Effector CD4-positive, alpha-beta T cell (primary cell): ENCODE measurements around the gene KIF11.
A peak's percentile ranks its signal among the peaks of the same experiment; 100 is the strongest.

Source experiments
- DNase-seq: peaks from one replicate; pipeline ENCODE4 v3.0.0-alpha.2; 2020

KIF11 gene

GRCh38 chr10:92688573-92688926, 95.6 kb downstream of the KIF11 start:
- no peak for DNase-seq

GRCh38 chr10:92688927-92689662, 96.2 kb downstream of the KIF11 start:
- DNase-seq, result no peak

DNA sequence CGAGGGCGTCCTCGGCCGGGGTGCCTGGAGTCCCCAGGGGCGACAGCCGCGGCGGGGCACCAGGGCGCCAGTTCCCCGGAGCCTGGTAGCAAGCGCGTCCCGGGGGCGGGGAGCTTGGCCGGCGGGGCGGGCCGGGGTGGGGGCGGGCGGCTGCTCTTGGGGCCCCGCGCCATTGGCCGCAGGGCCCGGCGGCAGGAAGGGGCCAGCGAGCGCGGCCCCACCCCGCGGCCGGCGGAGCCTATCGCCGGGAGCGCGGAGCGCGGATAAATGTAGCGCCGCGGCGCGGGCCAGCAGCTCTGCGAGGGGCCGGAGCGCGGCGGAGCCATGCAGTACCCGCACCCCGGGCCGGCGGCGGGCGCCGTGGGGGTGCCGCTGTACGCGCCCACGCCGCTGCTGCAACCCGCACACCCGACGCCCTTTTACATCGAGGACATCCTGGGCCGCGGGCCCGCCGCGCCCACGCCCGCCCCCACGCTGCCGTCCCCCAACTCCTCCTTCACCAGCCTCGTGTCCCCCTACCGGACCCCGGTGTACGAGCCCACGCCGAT, 96.8 kb downstream of the KIF11 start, which contains the start of gene HHEX:
Gene HHEX (plus strand): TSS at position 293 of the 548 bp plus-strand sequence. CDS start 32 bp downstream, at position 325.
- no peak for DNase-seq

GRCh38 chr10:92690211-92690914, 97.4 kb downstream of the KIF11 start:
- DNase-seq, result peak; percentile 34

DNA sequence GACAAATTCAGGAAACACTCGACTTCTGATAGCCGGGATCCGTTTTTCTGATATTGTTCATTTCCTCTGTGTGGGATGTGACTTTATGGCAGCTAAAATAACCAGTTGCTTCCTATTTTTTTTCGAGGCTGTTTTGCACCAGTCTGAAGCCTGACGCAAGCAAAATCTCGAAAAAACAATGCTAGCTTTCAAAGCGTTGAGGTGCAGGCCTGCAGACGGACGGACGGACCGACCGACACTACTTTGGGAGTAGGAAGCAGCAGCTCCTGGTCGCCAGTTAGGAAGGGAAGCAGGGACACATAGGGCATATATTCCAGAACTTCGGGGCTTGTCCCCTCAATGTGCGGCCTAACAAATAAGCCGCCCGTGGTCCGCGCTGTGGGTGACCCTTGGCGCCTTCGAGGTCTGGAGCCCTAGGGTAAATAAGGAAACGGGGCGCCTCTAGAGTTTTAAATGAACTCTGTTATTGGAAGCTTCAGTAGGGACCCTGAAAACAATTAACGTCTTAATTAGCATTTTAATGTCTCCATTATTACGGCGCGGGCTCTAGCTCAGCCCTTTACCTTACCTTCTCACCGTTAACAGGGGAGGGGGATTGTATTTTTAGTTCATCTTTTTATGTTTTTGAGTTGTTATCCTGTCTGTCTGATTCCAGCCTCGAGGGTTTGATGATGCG, 98.1 kb downstream of the KIF11 start:
- no peak for DNase-seq

GRCh38 chr10:92691591-92692079, 98.7 kb downstream of the KIF11 start:
- no peak for DNase-seq

GRCh38 chr10:92692080-92692671, 99.2 kb downstream of the KIF11 start:
- no peak for DNase-seq

- DNase-seq, result no peak
Measured at GRCh38 chr10:92692697-92693533, 100.0 kb downstream of the KIF11 start.

DNA sequence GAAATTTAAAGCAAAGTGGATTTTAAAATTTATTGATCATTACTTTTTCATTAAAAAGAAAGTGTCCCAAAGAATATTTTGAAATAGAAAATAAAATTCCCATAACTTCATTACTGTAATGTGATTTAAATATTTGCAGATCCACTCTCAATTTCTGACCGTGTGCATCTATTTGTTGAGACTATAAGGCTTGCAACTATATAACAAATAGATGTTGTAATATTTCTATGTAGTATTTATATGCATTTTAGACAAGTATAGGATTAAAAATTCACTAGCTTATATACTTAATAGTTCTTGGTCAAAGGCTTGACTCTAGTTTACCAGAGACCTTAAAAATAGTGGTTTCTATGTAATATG, 100.6 kb downstream of the KIF11 start:
- DNase-seq, result no peak

DNA sequence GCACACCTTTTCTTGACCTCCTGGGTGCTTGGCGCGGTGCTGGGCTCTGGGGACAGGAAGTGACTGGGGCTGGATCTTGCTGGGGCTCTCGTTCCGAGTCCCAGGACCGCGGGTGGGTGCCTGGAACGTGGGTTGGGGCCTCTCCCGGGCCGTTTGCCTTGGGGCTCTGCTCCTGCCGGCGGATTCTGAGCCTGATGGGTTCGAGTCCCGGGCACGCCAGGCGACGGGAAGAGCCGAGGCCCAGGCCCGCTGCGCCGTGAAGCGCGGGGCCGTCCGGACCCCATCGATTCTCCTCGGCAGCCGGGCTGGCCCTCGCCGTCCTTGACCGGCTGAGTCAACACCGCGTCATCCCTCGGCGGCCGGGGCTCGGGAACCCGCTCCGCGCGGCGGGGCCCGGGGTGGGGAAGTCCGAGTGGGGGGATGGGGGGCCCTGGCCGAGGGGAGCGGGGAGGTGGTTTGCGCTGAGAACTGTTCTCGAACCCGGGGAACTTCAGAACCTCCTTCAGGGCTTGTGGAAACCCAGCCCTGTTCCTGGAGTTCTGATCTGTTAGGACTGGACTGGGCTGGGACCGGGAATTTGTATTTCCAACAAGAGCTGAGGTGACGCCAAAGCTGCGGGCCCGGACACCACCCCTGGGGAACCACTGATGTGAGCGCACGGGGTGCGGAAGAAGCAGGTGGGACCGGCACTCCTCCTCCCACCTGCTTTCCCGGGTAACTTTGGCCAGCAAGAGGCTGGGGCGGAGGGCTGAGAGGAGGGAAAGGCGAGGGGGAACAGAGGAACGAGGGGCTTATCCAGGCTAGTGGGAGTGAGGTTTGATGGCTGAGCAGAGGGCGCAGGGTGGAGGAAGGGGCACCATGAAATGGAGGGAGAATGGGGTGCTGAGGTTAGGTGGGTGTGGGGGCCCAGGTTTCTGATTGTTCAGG, 103.0 kb downstream of the KIF11 start:
- no peak for DNase-seq

- DNase-seq, result no peak
Measured at GRCh38 chr10:92696606-92697383, 103.9 kb downstream of the KIF11 start.

GRCh38 chr10:92697663-92698511, 105.0 kb downstream of the KIF11 start:
- DNase-seq, result no peak

DNA sequence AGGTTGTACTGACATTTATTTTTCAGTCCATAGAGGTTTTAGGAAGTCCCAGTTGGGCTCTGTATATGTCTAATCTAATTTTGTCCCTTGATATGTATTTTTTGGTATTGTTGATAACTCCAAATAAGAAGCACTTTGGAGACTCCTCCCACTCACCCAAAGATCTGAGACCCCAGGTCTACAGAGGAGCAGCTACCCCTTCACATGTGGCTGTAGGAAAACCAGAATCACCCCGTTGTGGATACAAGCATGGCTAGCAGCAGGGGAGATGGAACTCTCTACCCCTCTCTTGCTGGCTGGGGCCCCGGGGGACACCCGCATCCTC, 106.2 kb downstream of the KIF11 start:
- no peak for DNase-seq

GRCh38 chr10:92699518-92700381, 106.8 kb downstream of the KIF11 start:
- no peak for DNase-seq

- no peak for DNase-seq
Measured at GRCh38 chr10:92702301-92702916, 109.5 kb downstream of the KIF11 start.
